K562 (cell line): ENCODE results near the gene RAB25. TPM values are rescaled to one million over a fixed set of nuclear protein-coding genes. Genes with fewer than 3 reads are reported as not detected.

Experiments used
- BRCA1 ChIP-seq, 2 experiments: fragments of 450-650 bp in 1 of 2; sonication (generic) in 1 of 2; formaldehyde crosslinking in 1 of 2; IDR thresholded peaks; 2 replicates each; pipeline versions ENCODE4 v1.5.0 to v1.6.1; 2017 to 2020; ENCODE audit warnings: mild to moderate bottlenecking in 1 of 2, missing genetic modification reagents in 1 of 2
- CBFA2T3 ChIP-seq: fragments of 450-650 bp; IDR thresholded peaks from 2 replicates; pipeline ENCODE4 v1.6.1; 2017
- CREM ChIP-seq: IDR thresholded peaks from 2 replicates; pipeline ENCODE4 v1.6.1; 2014; ENCODE audit warnings: antibody characterized with exemption, low read depth
- ETS1 ChIP-seq: conservative IDR thresholded peaks from 2 replicates; pipeline ENCODE4 v1.6.1; 2011; ENCODE audit warnings: low read depth, mild to moderate bottlenecking, low read length; ENCODE audit not compliant: control insufficient read depth
- ETV1 ChIP-seq: fragments of 450-650 bp; conservative IDR thresholded peaks from 2 replicates; pipeline ENCODE4 v1.6.1; 2016; ENCODE audit warnings: missing genetic modification characterization, control low read depth, low read depth, missing compliant biosample characterization
- EWSR1 ChIP-seq: fragments of 450-650 bp; IDR thresholded peaks from 2 replicates; pipeline ENCODE4 v1.6.1; 2018; ENCODE audit warnings: borderline replicate concordance, mild to moderate bottlenecking, low read depth, moderate library complexity; ENCODE audit not compliant: partially characterized antibody
- HMBOX1 ChIP-seq: sonication (generic); IDR thresholded peaks from 2 replicates; pipeline ENCODE4 v1.6.1; 2016
- IFI16 ChIP-seq: fragments of 250-450 bp; sonication (Bioruptor Pico); IDR thresholded peaks from 2 replicates; pipeline ENCODE4 v2.1.2; 2022; ENCODE audit warnings: mild to moderate bottlenecking, inconsistent platforms
- JUND ChIP-seq, 2 experiments: IDR thresholded peaks; 2 replicates in 1 of 2; 3 replicates in 1 of 2; pipeline ENCODE4 v1.6.1; 2011; ENCODE audit warnings: borderline replicate concordance in 2 of 2, low read depth in 2 of 2, low read length in 2 of 2, improper control_type of control experiment in 1 of 2, missing biosample characterization in 1 of 2, missing genetic modification characterization in 1 of 2, missing genetic modification reagents in 1 of 2
- KAT7 ChIP-seq: sonication (generic); formaldehyde crosslinking; IDR thresholded peaks from 2 replicates; pipeline ENCODE4 v1.8.0; 2022; ENCODE audit warnings: missing genetic modification reagents, mild to moderate bottlenecking, borderline replicate concordance
- KDM4B ChIP-seq, 2 experiments: fragments of 450-650 bp in 1 of 2; sonication (generic) in 1 of 2; IDR thresholded peaks; 2 replicates each; pipeline ENCODE4 v1.6.1; 2016 to 2017; ENCODE audit warnings: borderline replicate concordance in 2 of 2, antibody characterized with exemption in 1 of 2, low read depth in 1 of 2, mild to moderate bottlenecking in 1 of 2
- MCM7 ChIP-seq, 2 experiments: fragments of 450-650 bp; IDR thresholded peaks; 2 replicates each; pipeline ENCODE4 v1.6.1; 2016 to 2018
- NONO ChIP-seq, 2 experiments: fragments of 200-400 bp in 1 of 2; fragments of 450-650 bp in 1 of 2; formaldehyde crosslinking in 1 of 2; IDR thresholded peaks; 2 replicates each; pipeline ENCODE4 v1.6.1; 2017; ENCODE audit warnings: low read depth in 2 of 2, mild to moderate bottlenecking in 2 of 2, moderate library complexity in 2 of 2, low read length in 1 of 2
- NR2C2 ChIP-seq, 2 experiments: fragments of 200-800 bp in 1 of 2; sonication (Bioruptor generic) in 1 of 2; sonication (generic) in 1 of 2; formaldehyde crosslinking in 1 of 2; IDR thresholded peaks; 2 replicates each; pipeline versions ENCODE4 v1.6.1 to v1.8.0; 2016 to 2022; ENCODE audit warnings: mild to moderate bottlenecking in 1 of 2, missing compliant biosample characterization in 1 of 2, missing genetic modification characterization in 1 of 2, missing genetic modification reagents in 1 of 2
- POLR2AphosphoS2 ChIP-seq: IDR thresholded peaks from 2 replicates; pipeline ENCODE4 v1.6.1; 2012; ENCODE audit warnings: low read length, improper control_type of control experiment
- RB1 ChIP-seq: fragments of 450-650 bp; IDR thresholded peaks from 2 replicates; pipeline ENCODE4 v1.6.1; 2017; ENCODE audit warnings: low read depth, mild to moderate bottlenecking
- SIN3B ChIP-seq: fragments of 450-650 bp; IDR thresholded peaks from 2 replicates; pipeline ENCODE4 v1.6.1; 2017; ENCODE audit warnings: low read depth, mild to moderate bottlenecking, moderate library complexity
- SMARCC2 ChIP-seq: fragments of 450-650 bp; IDR thresholded peaks from 2 replicates; pipeline ENCODE4 v1.6.1; 2017; ENCODE audit warnings: antibody characterized with exemption, moderate library complexity, mild to moderate bottlenecking, low read depth
- SP2 ChIP-seq: IDR thresholded peaks from 2 replicates; pipeline ENCODE4 v1.6.1; 2011; ENCODE audit warnings: mild to moderate bottlenecking, low read depth, low read length, moderate library complexity; ENCODE audit not compliant: poor library complexity, severe bottlenecking; ENCODE audit errors: extremely low read depth
- TGIF2 ChIP-seq: sonication (generic); formaldehyde crosslinking; IDR thresholded peaks from 2 replicates; pipeline ENCODE4 v1.8.1; 2022; ENCODE audit warnings: mild to moderate bottlenecking, missing genetic modification reagents, moderate library complexity
- THAP7 ChIP-seq: fragments of 250-450 bp; sonication (Bioruptor Pico); IDR thresholded peaks from 2 replicates; pipeline ENCODE4 v1.5.0; 2021
- THRA ChIP-seq: fragments of 450-650 bp; IDR thresholded peaks from 2 replicates; pipeline ENCODE4 v1.6.1; 2017; ENCODE audit warnings: mild to moderate bottlenecking, moderate library complexity
- ZNF282 ChIP-seq: sonication (generic); formaldehyde crosslinking; IDR thresholded peaks from 2 replicates; pipeline ENCODE4 v1.8.1; 2023; ENCODE audit warnings: missing genetic modification reagents
- polyA plus RNA-seq, 8 experiments: library from polyadenylated mRNA; depleted of rRNA in 4 of 8; stranded (reverse) in 5 of 8; unstranded in 3 of 8; fragments of >200 nt; fragmentation: Nextera tagmentation in 2 of 8; fragmentation: Illumina TruSeq in 1 of 8; extraction: Ambion mirVana in 2 of 8; extraction: Trizol in 1 of 8; gene quantifications; 2 replicates each; pipeline versions ENCODE4 v1.2.1 to v1.2.3, GENCODE V29; 2011 to 2014; ENCODE audit warnings: inconsistent platforms in 1 of 8, missing spikeins in 1 of 8
- total RNA-seq, 7 experiments: library from RNA; depleted of rRNA in 6 of 7; stranded (reverse); fragments of >200 nt in 6 of 7; fragmentation: Illumina TruSeq in 2 of 7; extraction: Trizol in 2 of 7; gene quantifications; 2 replicates each; pipeline versions ENCODE4 v1.2.1 to v1.2.3, GENCODE V29; 2011 to 2021; ENCODE audit warnings: low replicate concordance in 1 of 7

The RAB25 gene
- total and polyA plus RNA-seq, 9 of the 15 experiments (the other 6 are each of a cell fraction or from before 2014, with no cell fraction given): 0.10 to 0.27 (median 0.13) TPM; not detected in 6

GRCh38 chr1:156052862-156053767 is 7.8 kb upstream of the RAB25 start (continued):
- no peak for TF ChIP-seq THRA
- TF ChIP-seq SMARCC2: no peak
- no peak for TF ChIP-seq NR2C2 (CRISPR knock-in tag; IDR thresholded peaks at IDR 0.05)
- TF ChIP-seq NR2C2 (tag; IDR thresholded peaks at IDR 0.05): no peak
- no peak for TF ChIP-seq THAP7 (CRISPR knock-in tag)
- TF ChIP-seq RB1: 0 out of 2 replicates have a peak, but pooled peaks have one; percentile 22
- TF ChIP-seq SP2: no peak
- TF ChIP-seq BRCA1 (IDR thresholded peaks at IDR 0.05): no peak
- no peak for TF ChIP-seq BRCA1 (CRISPR knock-in tag; IDR thresholded peaks at IDR 0.05)
- no peak for TF ChIP-seq ZNF282 (CRISPR knock-in tag)
- TF ChIP-seq POLR2AphosphoS2: no peak
- TF ChIP-seq ETV1 (tag): no peak
- no peak for TF ChIP-seq MCM7 (IDR thresholded peaks at IDR 0.05)
- TF ChIP-seq CBFA2T3: no peak
- no peak for TF ChIP-seq EWSR1
- TF ChIP-seq KDM4B (IDR thresholded peaks at IDR 0.05; ENCODE audit: borderline replicate concordance in 2 of 2, low read depth in 1 of 2): no peak
- TF ChIP-seq SIN3B: no peak
- TF ChIP-seq HMBOX1: no peak
- peak; percentile 31 for TF ChIP-seq CREM
- no peak for TF ChIP-seq TGIF2 (CRISPR knock-in tag)
- TF ChIP-seq ETS1: peak; percentile 85
- TF ChIP-seq KAT7: no peak
- no peak for TF ChIP-seq IFI16 (CRISPR knock-in tag)
- no peak for TF ChIP-seq JUND (IDR thresholded peaks at IDR 0.05; ENCODE audit: borderline replicate concordance, low read depth, low read length)
- peak; percentile 3; the same call in 1 of the 3 replicates for TF ChIP-seq JUND (tag; IDR thresholded peaks at IDR 0.05; ENCODE audit: borderline replicate concordance, low read depth, low read length)
- no peak for TF ChIP-seq NONO (IDR thresholded peaks at IDR 0.05; ENCODE audit: low read depth in 2 of 2, low read length in 1 of 2)
